Anterior cingulate cortex (tissue), 58 donors: ENCODE measurements around the gene PHLDA3.

Experiments
- DNase-seq, 58 donors: peaks; one replicate each; lab custom pipeline; 2025; lab: John Stamatoyannopoulos, UW

The PHLDA3 gene

GRCh38 chr1:201436969-201437368, 32.0 kb downstream of the PHLDA3 start:
- no peak for DNase-seq

GRCh38 chr1:201436393-201436792, 32.6 kb downstream of the PHLDA3 start:
- DNase-seq, result no peak

GRCh38 chr1:201434266-201434665, 34.7 kb downstream of the PHLDA3 start:
- DNase-seq, result no peak

- DNase-seq, result no peak
Measured at GRCh38 chr1:201433609-201434008, 35.4 kb downstream of the PHLDA3 start.

- DNase-seq, result no peak
Measured at GRCh38 chr1:201430776-201431175, 38.2 kb downstream of the PHLDA3 start.

GRCh38 chr1:201429736-201430501, 39.1 kb downstream of the PHLDA3 start:
- no peak for DNase-seq

- DNase-seq, result no peak
Measured at GRCh38 chr1:201427963-201428362, 41.0 kb downstream of the PHLDA3 start.

GRCh38 chr1:201426479-201427310, 42.3 kb downstream of the PHLDA3 start:
- DNase-seq, result no peak

GRCh38 chr1:201424146-201424545, 44.8 kb downstream of the PHLDA3 start:
- no peak for DNase-seq

- DNase-seq, result no peak
Measured at GRCh38 chr1:201423655-201424054, 45.3 kb downstream of the PHLDA3 start.

GRCh38 chr1:201422436-201423030, 46.5 kb downstream of the PHLDA3 start:
- DNase-seq, result no peak

- DNase-seq, result no peak
Measured at GRCh38 chr1:201422026-201422425, 47.0 kb downstream of the PHLDA3 start.

GRCh38 chr1:201421041-201421440, 47.9 kb downstream of the PHLDA3 start:
- DNase-seq, result no peak

- no peak for DNase-seq
Measured at GRCh38 chr1:201420608-201421002, 48.4 kb downstream of the PHLDA3 start.

- no peak for DNase-seq
Measured at GRCh38 chr1:201419746-201420607, 49.0 kb downstream of the PHLDA3 start.

GRCh38 chr1:201419256-201419655, 49.7 kb downstream of the PHLDA3 start:
- DNase-seq, result no peak

GRCh38 chr1:201418461-201418860, 50.5 kb downstream of the PHLDA3 start:
- DNase-seq, result no peak
